Measurements from ENCODE around the gene ARRB1.

- TF ChIP-seq POLR2AphosphoS5 (IDR thresholded peaks at IDR 0.05; ENCODE audit: low read depth, low read length) (no peak), POLR2A (IDR thresholded peaks at IDR 0.05; ENCODE audit: low read depth, low read length) (no peak)
These were observed 31.8 kb upstream of the ARRB1 start for GRCh38 chr11:75383246-75383645.

All from GM12892 (cell line).